OCI-LY3 (cell line): Measurements from ENCODE around the gene OXTR.

Source experiments
- H2AFZ ChIP-seq: fragments of 200-600, 300-600 bp; shearing (Covaris generic); 2 replicates; pipeline ENCODE4 v1.6.0; 2014; ENCODE audit warnings: antibody characterized with exemption, low read depth, low read length
- H3K27ac ChIP-seq: fragments of 200-600, 300-600 bp; sonication (generic); 2 replicates; pipeline ENCODE4 v1.5.1; 2014; ENCODE audit warnings: mild to moderate bottlenecking, low read length, moderate library complexity, mixed read lengths
- H3K27me3 ChIP-seq: fragments of 200-600, 300-600 bp; sonication (generic); 2 replicates; pipeline ENCODE4 v1.6.1; 2014; ENCODE audit warnings: low read depth, low read length, mixed read lengths
- H3K36me3 ChIP-seq: fragments of 200-600, 300-600 bp; sonication (generic); replicated peaks from 2 replicates; pipeline ENCODE3; 2014; ENCODE audit warnings: low read depth, low read length, mixed read lengths
- H3K4me1 ChIP-seq: fragments of 300-600, 200-600 bp; sonication (generic); 2 replicates; pipeline ENCODE4 v1.6.1; 2014; ENCODE audit warnings: low read length, mixed read lengths
- H3K4me2 ChIP-seq: fragments of 200-600, 300-600 bp; sonication (generic); 2 replicates; pipeline ENCODE4 v1.6.1; 2014; ENCODE audit warnings: low read length, mixed read lengths
- H3K4me3 ChIP-seq: fragments of 300-600, 200-600 bp; sonication (generic); 2 replicates; pipeline ENCODE4 v1.5.1; 2014; ENCODE audit warnings: antibody characterized with exemption, mild to moderate bottlenecking, low read length, moderate library complexity
- H3K79me2 ChIP-seq: fragments of 300-600, 200-600 bp; shearing (Covaris generic); 2 replicates; pipeline ENCODE4 v1.6.1; 2014; ENCODE audit warnings: mild to moderate bottlenecking, low read length, mixed read lengths
- H3K9ac ChIP-seq: fragments of 300-600, 200-600 bp; shearing (Covaris generic); 2 replicates; pipeline ENCODE4 v1.6.0; 2014; ENCODE audit warnings: mild to moderate bottlenecking, low read length, moderate library complexity
- H3K9me3 ChIP-seq: fragments of 200-600, 300-600 bp; shearing (Covaris generic); 2 replicates; pipeline ENCODE4 v1.6.1; 2014; ENCODE audit warnings: low read length, mixed read lengths; ENCODE audit not compliant: insufficient read depth
- H4K20me1 ChIP-seq: fragments of 200-600, 300-600 bp; sonication (generic); 2 replicates; pipeline ENCODE4 v1.6.1; 2016; ENCODE audit warnings: low read length, mixed read lengths; ENCODE audit not compliant: insufficient read depth
- CTCF ChIP-seq: fragments of 200-600, 300-600 bp; sonication (generic); IDR thresholded peaks from 2 replicates; pipeline ENCODE4 v1.5.1; 2014; ENCODE audit warnings: antibody characterized with exemption, low read length, low read depth
- EZH2phosphoT487 ChIP-seq: fragments of 200-600 bp; shearing (Covaris generic); IDR thresholded peaks from 2 replicates; pipeline ENCODE4 v1.6.1; 2018; ENCODE audit warnings: antibody characterized with exemption, mixed run types, low read depth

Gene OXTR

DNA sequence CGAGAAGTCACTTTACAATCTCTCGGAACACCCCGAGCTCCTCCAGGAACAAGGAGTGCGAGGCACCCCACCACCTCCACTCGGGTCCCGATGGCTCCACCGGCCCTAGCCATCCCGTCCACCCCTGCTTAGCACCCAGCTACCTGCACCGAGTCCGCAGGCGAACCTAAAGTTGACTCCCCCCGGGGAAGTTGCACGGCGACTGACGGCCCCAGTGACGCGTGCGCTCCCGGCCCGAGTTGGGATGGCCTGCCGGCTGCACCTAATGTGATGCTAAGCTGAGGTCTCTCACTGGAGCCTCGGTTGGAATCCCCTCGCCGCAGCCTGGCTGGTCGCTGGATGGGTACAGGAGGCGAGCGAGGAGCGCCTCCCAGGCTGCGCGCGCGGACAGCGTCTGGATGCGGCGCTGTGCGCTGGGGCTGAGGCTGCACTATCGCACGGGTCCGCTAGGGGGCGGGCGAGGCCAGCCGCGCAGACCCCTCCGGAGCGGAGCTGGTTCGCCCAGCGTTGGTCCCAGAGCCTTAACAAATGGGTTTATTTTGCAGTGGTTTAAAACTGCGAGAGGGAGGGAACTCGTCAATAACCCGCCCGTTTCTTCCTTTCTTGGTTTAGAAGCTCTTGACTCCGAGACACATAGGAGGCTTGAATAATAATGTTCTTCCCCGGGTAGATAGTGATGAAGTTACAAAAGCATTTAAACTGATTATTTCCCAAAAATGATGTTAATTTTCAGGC lies at the start of gene OXTR:
Gene OXTR, minus strand, starts transcription at position 526 of the 735 bp plus-strand sequence. CDS start 1,426 bp downstream, outside the sequence.
- Histone ChIP-seq H3K9me3 (no peaks in the 10 kb centered on the region), H3K4me2 (peak within 1 kb of the TSS; percentile 86), H4K20me1 (no peaks in the 10 kb centered on the region), H3K4me1 (peaks cover 79% of the 10 kb centered on the region), H3K27me3 (no peaks in the 10 kb centered on the region), H3K9ac (peak within 1 kb of the TSS; percentile 71), H2AFZ (peak within 1 kb of the TSS; percentile 71), H3K4me3 (peak within 1 kb of the TSS; percentile 85), H3K36me3 (peaks cover 16% of the 10 kb centered on the region), H3K27ac (peak within 1 kb of the TSS; percentile 63), H3K79me2 (peaks cover 8% of the 10 kb centered on the region; the same call in 1 of the 2 replicates)
- peak; percentile 91 for TF ChIP-seq CTCF
- TF ChIP-seq EZH2phosphoT487: no peak

DNA sequence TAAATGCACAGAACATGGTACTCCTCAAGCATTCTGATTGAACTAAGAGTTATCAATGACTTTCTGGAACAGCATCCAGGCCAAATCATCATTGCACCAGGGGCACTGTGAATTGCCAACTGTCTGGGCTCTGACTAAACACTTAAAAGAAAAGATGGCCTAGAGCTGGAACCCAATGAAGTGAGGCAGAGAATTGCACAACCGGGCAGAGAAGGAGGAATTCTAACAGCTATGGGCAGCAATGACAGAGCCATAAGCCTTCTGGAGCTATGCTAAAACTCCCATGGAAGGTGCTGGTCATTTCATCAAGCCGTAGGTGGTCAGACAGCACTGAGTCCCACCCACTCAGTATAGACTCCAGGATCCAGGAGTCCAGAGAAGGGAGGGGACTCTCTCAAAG lies 48.1 kb upstream of the OXTR start:
- no peak for TF ChIP-seq CTCF
- no peak for TF ChIP-seq EZH2phosphoT487
- H3K27ac ChIP-seq: no peak overlapping the region

GRCh38 chr3:8816106-8816505 lies 46.7 kb upstream of the OXTR start:
- Histone ChIP-seq H3K4me2 (no peak overlapping the region), H3K9me3 (peaks cover 18% of the 10 kb centered on the region; the same call in 1 of the 2 replicates), H4K20me1 (no peaks in the 10 kb centered on the region), H3K4me3 (no peak overlapping the region), H3K27me3 (no peaks in the 10 kb centered on the region), H3K79me2 (no peaks in the 10 kb centered on the region), H3K9ac (no peak overlapping the region), H3K36me3 (peaks cover 17% of the 10 kb centered on the region), H2AFZ (no peak overlapping the region), H3K27ac (no peak overlapping the region), H3K4me1 (no peaks in the 10 kb centered on the region)
- no peak for TF ChIP-seq CTCF
- no peak for TF ChIP-seq EZH2phosphoT487

More for the DNA sequence above, 48.1 kb upstream of the OXTR start:
- no peaks in the 10 kb centered on the region for H3K4me1 ChIP-seq
- no peak overlapping the region for H3K9ac ChIP-seq
- peaks cover 18% of the 10 kb centered on the region; the same call in 1 of the 2 replicates for H3K9me3 ChIP-seq
- H3K79me2 ChIP-seq: no peaks in the 10 kb centered on the region
- peaks cover 17% of the 10 kb centered on the region for H3K36me3 ChIP-seq
- H3K4me3 ChIP-seq: no peak overlapping the region
- H3K4me2 ChIP-seq: no peak overlapping the region
- no peaks in the 10 kb centered on the region for H4K20me1 ChIP-seq
- H2AFZ ChIP-seq: no peak overlapping the region
- no peaks in the 10 kb centered on the region for H3K27me3 ChIP-seq

DNA sequence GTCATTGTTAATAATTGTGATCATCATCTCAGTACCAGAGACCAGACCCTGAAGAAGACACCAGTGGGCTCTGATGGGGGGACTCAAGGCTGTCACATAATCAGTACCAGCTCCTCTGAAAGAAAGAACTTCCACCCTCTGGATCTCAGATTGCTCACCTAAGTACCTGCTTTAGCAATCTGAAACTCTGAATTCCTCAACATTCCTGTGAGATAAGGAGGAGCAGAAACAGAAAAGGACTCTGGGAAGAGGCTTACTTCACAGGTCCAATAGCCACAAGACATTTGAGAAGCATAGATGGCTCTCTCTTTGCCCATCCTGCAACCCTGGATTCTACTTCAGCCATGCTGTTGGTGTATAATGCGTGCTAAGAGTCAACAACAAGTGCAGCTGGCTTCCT lies 44.0 kb upstream of the OXTR start:
- H3K27me3 ChIP-seq: no peaks in the 10 kb centered on the region
- H3K36me3 ChIP-seq: peaks cover 2% of the 10 kb centered on the region

More for the DNA sequence above, 44.0 kb upstream of the OXTR start:
- no peak overlapping the region for H3K9ac ChIP-seq
- H3K4me1 ChIP-seq: no peaks in the 10 kb centered on the region
- no peaks in the 10 kb centered on the region for H3K79me2 ChIP-seq
- H3K4me2 ChIP-seq: no peak overlapping the region
- no peaks in the 10 kb centered on the region for H4K20me1 ChIP-seq
- H2AFZ ChIP-seq: no peak overlapping the region
- peaks cover 1% of the 10 kb centered on the region; the same call in 1 of the 2 replicates for H3K9me3 ChIP-seq
- H3K27ac ChIP-seq: no peak overlapping the region
- no peak overlapping the region for H3K4me3 ChIP-seq
- TF ChIP-seq CTCF: no peak
- TF ChIP-seq EZH2phosphoT487: no peak
